GM19452 (cell line): ENCODE measurements around the gene RMRP.
A peak's percentile ranks its signal among the peaks of the same experiment; 100 is the strongest.

Experiments used
- ATAC-seq: cut with Tn5 transposase; IDR thresholded peaks from one replicate; pipeline ENCODE4 v1.9.1; 2021; ENCODE audit not compliant: unreplicated experiment

The RMRP gene

DNA sequence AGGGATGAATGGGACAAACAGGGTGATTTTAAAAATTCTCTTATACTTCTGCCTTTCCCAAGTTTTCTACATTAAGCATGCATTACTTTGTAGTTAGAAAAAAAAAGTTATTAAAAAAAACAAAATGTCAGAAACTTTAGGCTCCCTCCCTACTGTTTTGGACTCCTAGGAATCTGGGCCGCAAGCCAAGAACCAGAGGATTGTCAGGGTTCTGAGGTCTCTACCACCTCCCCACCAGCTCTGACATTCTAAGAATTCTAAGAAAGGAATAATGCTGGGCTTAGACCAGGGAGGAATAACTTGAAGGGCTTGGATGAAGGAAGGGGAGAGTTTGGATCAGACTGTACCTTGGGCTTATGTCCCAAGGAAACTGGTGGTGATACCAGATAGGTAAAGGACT is 8.2 kb upstream of the RMRP start:
- no peak for ATAC-seq

DNA sequence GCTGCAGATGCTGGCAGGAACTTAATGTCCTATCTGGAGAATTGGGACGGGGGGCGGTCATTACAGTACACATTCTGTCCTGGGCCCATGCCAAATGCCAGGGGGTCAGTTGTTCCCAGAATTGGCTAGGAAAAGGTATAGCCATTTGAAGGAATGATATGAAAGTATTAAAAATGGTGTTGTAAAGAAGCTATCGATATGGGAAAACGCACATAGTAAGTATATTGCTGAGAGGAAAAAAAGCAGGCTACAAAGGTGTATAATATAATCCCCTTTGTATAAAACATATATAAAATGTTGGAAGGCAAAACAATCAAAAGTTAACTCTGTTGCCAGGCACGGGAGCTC is 7.6 kb upstream of the RMRP start:
- ATAC-seq, result no peak

DNA sequence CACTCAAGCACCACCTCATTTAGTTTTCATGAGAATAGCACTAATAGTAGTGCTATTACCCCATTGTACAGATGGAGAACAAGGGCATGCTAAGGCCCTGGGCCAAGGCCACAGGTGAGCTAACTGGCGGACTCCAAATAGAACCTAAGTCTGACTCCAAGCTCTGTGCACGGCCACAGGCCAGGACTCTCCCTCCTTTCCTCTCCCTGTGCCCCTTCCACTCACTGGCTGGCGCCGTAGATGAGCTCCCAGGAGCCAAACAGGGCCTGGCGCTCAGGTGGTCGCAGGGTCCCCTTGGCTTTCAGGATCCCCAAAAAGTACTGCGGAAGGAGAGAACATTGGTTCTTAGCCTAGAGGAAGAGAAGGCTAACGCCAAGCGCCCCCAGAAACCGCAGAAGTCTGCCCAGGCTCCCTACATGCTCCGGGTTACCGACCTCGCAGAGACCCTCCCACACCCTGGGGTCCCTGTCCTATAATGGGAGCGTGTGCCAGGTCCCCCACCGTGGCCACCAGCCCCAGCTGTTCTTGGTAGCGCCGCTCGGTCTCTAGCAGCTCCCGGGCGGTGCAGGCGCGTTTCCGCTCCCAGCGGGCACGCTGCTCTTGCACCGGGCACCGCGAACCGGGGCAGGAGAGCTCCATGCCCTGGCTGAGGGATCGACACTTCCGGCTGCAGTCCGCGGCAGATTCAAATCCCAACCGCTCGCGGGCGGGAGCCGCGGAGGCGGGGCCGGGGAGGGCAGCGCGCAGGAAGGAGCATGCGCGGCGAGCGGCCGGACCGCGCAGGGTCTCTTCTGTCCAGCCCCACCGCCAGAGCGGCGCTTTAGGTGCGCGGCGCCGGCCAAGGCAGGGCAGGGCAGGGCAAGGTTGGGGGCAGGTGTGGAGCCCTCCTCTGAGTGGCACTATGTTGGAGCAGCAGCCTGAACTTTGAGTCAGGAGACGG is 7.0 kb upstream of the RMRP start, which contains the start of gene ARHGEF39:
Gene ARHGEF39 (minus strand): TSS at position 665 of the 940 bp plus-strand sequence. CDS start 26 bp downstream, at position 639.
- ATAC-seq, result peak; percentile 76

DNA sequence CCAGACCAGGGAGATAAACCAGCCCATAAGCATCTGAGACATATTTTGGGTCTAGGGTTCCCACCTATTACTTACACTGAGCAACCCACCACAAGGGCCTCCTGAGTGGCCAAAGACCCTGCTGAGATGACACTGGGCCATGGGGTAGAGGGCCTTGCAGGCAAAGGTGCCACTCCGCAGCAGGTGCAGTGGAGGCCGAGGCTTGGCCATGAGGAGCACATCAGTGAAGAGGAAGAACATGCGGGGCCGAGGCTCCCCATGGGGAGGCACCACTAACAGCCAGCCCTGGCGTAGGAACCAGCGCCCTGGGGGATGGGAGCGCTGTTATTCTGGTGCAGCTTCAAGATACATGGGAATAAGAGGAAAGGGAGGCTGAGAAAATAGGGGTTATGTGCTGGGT is 4.6 kb upstream of the RMRP start:
- no peak for ATAC-seq

DNA sequence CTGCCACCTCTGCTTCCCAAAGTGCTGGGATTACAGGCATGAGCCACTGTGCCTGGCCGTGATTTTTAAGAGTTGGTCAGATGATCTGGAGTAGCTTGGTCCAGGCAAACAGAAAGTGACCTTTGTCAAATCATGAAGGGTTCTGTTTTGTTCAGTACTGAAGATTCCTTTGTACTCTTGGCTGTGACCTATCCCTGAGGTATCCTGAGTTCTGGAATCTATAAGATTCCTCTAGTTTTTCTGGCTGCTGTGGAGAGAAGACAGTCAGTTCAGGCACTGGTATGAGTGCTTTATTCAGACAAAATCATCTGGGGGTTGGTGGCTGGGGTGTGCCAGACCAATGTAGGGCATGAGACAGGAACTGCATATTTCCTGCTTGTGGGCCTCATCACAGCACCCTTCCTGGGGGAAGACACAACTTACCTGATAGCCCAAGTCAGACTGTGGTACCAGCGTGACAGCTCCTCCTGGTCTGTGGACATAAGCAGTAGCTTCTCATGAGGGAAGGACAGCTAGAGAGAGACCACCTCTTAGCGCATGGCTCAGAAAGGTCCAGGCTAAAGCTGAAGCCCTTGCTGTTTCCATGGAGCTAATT is 4.0 kb upstream of the RMRP start:
- no peak for ATAC-seq

DNA sequence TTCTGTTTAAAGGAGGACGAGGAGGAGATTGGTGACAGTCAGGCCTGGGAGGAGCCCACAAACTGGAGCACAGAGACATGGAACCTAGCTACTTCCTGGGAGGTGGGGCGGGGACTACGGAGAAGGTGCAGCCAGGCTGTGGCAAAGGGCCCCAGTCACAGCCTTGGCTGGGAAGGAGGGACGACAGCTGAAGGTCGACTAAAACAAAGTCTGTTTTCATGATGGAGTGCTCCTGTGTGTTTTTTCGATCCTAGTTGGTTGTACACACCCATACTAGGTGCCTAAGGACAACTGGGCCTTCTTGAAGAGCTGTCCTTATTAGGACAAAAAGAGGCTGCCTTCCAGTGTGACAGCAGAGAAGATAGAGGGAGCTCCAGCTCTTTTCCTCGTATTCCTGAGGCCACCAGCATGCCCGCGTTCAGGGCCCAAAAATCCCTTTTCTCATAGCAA is 3.2 kb upstream of the RMRP start:
- no peak for ATAC-seq

DNA sequence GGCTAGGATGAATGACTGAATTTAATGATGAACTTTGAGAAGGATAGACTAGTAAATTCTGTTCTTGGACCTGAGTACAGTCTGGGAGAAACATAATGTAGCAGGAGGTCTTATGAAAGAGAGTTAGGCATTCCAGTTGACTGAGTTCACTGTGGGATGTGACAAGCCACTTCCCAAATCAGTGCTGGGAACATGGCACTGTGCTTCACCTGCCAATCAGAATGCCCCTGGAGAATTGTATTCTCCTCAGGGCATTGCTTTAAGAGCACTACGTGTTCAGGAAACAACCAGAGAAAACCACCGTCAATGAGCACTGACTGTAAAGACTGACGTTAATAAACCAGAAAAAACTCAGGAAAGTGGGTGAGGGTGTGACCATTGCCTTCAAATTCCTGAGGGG is 1.5 kb upstream of the RMRP start:
- no peak for ATAC-seq

DNA sequence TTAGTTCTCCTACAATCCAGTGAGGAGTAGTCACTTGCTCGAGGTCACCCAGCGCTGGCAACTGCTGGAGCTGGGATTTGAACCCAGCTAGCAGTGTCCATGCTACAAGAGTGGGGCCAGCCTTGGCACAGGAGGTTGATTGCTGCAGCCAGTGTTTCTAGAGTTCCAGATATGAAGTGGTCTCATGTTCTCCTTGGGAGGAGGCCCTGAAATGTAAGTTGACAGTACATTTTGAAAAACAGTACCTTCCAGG is 1.1 kb upstream of the RMRP start:
- no peak for ATAC-seq

DNA sequence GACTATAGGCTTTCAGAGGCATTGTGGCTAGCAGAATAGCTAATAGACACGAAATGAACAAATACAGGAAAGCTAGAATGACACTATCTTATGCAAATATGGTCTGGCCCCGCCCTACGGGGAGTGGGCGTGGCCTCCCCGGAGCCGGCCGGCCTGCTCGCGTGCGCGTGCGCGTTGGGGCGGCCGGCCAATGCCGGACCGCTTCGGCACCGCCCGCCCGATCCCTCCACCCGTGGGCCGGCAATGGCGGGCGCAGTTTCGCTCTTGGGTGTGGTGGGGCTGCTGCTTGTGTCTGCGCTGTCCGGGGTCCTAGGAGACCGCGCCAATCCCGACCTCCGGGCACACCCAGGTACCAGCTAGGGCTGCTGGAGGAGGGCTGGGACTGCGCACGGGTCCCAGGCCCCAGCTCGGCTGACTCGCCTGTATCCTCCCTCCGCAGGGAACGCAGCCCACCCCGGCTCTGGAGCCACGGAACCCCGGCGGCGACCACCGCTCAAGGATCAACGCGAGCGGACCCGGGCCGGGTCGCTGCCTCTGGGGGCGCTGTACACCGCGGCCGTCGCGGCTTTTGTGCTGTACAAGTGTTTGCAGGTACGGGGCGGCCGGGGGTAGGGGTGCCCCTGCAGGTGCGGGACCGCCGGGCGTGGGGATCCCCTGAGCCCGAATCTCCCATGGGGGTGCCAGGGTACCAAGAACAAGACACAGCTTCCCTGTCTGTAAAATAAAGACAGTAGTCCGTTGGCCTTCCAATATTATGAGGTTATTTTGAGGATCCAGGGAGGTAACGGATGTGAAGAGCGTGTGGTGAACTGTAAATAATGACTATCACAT is 533 bp upstream of the RMRP start, which contains the start of gene CCDC107:
Gene CCDC107 (plus strand): TSS at position 156 of the 831 bp plus-strand sequence. CDS start 88 bp downstream, at position 244.
- peak; percentile 60 for ATAC-seq

DNA sequence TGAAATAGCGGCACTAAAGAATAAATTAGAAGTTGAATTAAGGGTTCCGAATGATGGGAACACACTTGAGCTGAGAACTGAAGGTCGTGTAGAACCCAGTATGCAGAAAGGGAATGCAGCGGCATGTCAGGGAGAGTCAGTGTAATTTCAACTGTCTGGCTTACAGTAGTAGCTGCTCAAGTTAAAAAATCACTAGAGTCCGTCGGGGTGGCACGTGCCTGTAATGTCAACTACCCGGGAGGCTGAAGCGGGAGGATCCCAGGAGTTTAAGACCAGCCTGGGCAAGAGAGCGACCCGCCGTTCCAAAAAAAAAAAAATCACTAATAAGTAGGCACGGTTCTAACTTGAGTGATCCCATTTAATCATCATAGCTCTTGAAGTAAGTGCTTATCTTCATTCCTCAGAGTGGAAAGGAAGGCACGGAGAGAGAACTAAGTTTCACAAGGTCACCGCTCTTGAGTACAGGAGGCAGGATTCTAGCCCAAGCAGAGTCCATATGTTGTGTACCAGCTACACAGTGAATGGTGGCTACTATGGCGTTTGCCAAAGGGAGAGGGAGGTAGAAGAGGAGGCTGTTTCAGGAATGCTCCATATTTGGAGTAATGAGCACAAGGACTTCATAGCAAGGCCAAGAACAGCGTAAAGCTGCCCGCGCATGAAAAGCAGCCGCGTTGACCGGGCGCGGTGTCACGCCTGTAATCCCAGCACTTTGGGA is 831 bp downstream of the RMRP start:
- no peak for ATAC-seq

DNA sequence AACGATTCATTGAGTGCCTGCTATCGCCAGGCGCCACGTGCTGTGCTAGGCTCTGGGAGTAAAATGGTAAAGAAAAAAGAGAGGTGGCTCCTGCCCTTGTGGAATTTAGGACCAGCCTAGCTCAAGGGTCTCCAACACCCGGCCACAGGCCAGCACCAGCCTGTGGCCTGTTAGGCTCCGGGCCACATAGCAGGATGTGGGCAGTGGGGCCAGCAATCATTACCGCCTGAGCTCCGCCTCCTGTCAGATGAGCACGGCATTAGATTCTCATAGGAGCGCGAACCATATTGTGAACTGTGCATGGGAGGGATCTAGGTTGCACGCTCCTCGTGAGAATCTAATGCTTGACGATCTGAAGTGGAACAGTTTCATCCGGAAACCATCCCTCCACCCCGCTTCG is 1.5 kb downstream of the RMRP start:
- no peak for ATAC-seq

DNA sequence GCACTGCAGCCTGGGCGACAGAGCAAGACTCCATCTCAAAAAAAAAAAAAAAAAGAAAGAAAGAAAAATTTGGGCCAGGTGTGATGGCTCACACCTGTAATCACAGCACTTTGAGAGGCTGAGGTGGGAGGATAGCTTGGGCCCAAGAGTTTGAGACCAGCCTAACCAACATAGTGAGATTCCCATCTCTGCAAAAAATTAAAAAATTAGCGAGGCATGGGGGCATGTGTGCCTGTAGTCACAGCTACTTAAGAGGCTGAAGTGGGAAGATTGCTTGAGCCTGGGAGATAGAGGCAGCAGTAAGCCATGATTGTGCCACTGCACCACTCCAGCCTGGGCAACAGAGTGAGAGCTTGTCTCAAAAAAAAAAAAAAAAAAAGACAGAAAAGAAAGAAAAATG is 4.2 kb downstream of the RMRP start:
- no peak for ATAC-seq

DNA sequence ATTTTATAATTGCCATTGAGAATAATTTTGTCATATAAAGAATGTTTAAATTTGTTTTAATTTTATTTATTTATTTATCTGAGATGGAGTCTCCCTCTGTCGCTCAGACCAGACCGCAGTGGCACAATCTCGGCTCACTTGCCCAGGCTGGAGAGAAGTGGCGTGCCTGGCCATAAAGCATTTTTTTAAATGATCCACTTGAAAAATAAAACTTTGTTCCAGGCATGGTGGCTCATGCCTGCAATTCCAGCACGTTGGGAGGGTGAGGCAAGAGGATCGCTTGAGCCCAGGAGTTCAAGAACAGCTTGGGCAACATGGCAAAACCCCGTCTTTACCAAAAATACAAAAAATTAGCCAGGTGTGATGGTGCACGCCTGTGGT is 5.0 kb downstream of the RMRP start:
- ATAC-seq, result no peak

DNA sequence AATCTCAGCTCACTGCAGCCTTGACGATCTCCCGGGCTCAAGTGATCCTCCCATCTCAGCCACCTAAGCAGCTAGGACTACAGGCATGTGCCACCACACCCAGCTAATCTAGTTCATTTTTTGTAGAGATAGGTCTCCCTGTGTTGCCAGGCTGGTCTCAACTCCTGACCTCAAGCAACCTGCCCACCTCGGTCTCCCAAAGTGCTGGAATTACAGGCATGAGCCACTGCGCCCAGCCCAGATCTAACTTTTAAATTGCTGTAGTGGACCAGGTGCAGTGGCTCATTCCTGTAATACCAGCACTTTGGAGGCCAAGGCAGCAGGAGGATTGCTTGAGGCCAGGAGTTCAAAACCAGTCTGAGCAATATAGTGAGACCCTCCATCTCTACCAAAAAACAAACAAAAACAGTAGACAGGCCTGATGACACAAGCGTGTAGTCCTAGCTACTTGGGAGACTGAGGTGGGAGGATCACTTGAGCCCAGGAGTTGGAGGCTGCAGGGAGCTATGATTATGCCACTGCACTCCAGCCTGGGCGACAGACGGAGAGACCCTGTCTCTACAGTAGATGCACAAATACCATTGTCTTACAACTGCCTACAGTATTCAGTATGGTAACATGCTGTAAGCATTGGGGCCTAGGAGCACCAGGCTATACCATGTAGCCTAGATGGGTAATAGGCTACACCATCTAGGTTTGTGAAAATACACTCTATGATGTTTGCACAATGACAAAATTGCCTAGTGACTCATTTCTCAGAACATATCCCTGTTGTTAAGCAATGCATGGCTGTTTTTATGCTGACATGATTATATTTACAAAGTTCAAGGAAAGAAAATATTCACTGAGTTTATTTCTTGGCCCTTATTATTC is 5.6 kb downstream of the RMRP start:
- ATAC-seq, result no peak

DNA sequence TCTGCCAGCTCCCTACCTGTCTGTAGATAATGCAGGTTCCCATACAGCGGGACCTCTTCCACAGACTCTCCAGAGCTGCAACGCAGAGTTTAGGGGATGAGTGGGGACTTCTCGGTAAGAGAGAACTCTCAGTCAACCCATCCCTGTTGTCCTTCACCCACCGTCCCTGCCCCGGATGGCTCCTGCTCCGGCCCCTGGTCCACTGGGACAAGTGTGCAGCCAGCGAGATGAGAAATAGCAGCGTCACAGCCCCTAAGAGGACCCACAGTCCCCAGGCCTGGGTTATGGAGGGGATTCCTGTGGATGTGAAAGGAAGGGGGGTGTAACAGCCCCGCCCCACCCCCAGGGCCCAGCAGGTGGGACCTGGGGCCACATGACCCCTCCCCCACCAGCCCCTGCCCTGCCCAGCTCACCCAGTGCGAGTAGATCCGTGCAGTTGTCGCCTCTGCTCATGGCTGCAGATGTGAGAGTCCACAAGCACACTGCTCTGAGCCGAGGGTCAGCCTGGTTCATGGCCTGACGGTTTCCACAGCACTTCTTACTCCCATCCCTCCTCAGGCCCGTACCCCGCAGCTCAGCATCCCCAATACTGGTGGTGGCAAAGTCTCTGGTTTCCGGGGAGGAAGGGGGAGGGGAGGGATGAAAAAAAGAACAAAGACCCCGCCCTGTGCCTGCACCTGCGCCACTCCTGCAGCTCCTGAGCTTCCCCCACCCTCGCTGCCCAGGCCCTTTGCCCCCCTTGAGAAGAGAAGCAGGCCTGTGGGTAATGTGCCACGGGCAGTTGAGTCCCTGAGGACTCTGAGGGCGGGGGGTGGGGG is 7.3 kb downstream of the RMRP start, which contains the start of gene SIT1:
Gene SIT1 (minus strand): TSS at position 591 of the 818 bp plus-strand sequence. CDS start 78 bp downstream, at position 513.
- no peak for ATAC-seq

DNA sequence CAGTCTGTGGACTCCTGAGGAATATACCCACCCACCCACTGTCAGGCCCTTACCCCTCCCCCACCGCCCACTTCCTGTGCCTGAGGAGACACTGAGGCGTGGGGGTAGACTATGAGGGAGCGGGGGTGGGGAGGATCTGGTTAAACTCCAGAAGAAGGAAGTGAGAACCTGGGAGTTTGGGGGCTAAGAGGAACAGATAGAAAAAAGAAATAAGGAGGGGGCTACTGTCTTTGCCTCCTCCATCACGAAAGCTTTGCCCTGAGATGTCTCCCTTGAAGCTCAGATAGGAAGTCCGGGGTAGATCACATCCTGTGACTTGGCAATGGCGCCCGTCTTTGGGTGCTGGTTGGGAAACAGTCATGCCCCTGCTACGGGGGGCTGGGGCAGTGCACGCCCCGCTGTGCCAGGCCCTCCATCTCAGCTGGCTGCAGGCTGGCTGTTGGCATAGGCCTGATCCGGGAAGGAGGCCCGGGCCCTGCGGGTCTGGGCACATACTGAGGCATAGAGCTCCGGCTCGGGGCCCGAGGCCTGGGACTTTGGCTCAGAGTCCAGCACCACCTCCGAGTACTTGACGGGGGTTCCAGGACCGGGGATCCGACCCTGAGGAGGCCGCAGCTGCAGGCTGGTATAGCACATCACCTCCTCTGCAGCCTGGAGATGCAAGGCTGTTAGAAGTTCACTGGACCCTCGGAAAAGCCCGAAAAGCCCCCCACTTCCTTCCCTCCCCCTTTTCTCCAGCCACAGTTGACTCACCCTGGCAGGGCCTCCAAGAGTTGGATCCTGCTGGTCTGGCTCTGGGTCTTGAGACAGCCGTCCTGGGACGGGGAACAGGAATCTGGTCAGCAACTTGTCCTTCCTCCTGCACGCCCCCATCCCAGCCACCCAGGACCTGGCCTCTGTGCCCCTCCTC is 8.1 kb downstream of the RMRP start:
- no peak for ATAC-seq

DNA sequence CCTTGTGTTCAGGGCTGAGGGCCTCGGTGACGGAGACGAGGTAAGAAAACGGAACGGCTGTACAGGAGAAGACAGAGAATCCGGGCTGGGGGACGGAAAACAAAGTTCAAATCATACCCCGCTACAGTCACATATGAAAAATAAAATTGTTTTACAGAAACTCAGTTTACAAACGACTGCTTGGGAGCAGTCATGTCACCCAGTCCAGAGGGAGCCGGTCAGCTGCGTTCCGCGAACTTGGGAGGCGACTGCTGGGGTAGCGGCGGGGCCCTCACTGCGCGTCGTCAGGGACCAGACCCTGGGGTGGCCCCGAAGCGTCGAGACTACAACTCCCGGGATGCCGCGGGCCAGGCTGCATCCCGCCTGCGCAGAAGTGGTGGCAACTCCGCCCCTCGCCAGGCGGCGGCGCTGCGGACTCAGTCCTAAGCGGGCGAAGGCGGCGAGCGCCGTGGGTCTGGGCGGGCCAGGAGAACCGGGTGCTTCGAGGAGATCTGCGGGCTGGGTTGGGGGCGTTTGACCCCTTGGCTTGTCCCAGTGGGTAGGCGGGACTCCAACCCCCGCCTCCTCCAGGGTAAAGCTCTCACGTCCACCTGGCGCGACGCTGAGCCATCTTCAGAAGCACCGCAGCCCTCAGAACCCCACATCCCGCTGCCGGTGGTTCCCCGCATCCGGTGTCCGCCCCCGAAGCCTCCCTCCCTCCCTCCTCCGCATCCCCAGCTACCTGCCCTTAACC is 11.1 kb downstream of the RMRP start:
- peak; percentile 90 for ATAC-seq
